ENCODE measurements around the gene CTTNBP2NL.
A peak's percentile ranks its signal among the peaks of the same experiment; 100 is the strongest.
"Not testable (repeated sequence)": the region's sequence is repeated elsewhere in the genome, so short reads cannot be mapped to it uniquely, and the experiment has no call there.

Gene CTTNBP2NL

GRCh38 chr1:112458756-112459155, 62.7 kb downstream of the CTTNBP2NL start:
- no peak for TF ChIP-seq CTCF (IDR thresholded peaks at IDR 0.05; ENCODE audit: low read depth, low read length)
- H3K4me3 ChIP-seq (ENCODE audit: low read depth, low read length) = no peak overlapping the region

DNA sequence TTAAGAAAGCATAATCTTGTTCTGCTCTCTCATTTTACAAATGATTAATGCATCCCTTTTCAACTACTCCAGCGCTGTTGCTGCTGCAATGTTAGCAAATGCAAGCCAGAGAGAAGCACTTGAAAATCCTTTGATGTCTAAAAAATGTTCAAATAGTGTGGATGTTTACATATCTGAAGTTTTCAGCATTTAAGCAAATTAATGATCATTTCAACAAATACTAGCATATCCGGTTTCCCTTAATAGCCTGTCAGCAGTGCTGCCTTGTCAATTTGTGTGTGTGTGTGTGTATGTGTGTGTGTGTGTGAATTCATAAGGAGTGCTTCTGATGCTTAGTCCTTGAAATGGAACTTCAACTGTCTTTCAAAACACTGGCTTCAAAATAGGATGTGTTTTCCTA, 64.6 kb downstream of the CTTNBP2NL start:
- no peak overlapping the region for H3K4me3 ChIP-seq (ENCODE audit: low read depth, low read length)
- TF ChIP-seq CTCF (IDR thresholded peaks at IDR 0.05; ENCODE audit: low read depth, low read length) = no peak

- TF ChIP-seq CTCF (IDR thresholded peaks at IDR 0.05; ENCODE audit: low read depth, low read length) = no peak
- no peak overlapping the region for H3K4me3 ChIP-seq (ENCODE audit: low read depth, low read length)
These were observed 65.3 kb downstream of the CTTNBP2NL start for GRCh38 chr1:112461200-112461871.

- TF ChIP-seq CTCF (IDR thresholded peaks at IDR 0.05; ENCODE audit: low read depth, low read length) = no peak
- H3K4me3 ChIP-seq (ENCODE audit: low read depth, low read length) = no peak overlapping the region
These were observed 66.9 kb downstream of the CTTNBP2NL start for GRCh38 chr1:112462953-112463279.

DNA sequence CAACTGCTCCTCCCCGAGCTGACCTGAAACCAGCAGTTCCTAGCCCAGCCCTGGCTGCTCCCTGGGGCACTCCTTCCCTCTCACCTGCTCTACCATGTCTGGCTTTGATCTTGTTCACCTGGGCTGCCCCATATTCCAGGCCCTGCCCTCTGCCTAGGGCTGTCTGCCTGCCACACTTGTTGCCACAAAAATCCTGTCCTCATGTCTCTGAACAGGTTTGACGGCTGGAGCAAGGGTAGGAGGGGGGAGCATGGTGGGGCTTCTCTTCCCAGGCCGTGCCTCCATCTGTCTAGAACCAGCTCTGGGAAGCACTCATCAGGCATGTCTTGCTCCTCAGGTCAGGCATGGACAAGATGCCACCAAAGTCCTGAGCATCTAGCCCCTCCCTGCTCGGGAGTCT, 68.5 kb downstream of the CTTNBP2NL start:
- no peak for TF ChIP-seq CTCF (IDR thresholded peaks at IDR 0.05; ENCODE audit: low read depth, low read length)
- no peak overlapping the region for H3K4me3 ChIP-seq (ENCODE audit: low read depth, low read length)

DNA sequence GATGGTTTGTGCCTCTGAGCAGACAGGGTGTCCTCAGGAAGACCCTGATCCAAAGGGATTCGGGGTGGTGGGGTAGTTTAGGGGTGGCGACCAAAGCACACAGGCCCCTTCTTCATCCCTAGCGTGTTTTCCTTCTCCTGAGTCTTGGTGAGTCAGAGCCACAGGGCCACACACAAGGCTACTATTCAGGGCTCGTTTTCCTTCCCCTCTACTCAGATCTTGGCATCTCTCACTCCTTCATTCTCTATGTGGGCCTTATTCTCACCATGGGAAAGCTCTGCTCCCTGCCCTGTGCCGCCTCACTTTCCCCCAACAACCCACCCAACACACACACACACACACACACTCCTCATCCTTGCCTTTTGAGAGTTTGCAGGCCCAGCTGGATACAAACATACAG, 69.1 kb downstream of the CTTNBP2NL start:
- no peak overlapping the region for H3K4me3 ChIP-seq (ENCODE audit: low read depth, low read length)
- no peak for TF ChIP-seq CTCF (IDR thresholded peaks at IDR 0.05; ENCODE audit: low read depth, low read length)

- peak; percentile 59 for TF ChIP-seq CTCF (IDR thresholded peaks at IDR 0.05; ENCODE audit: low read depth, low read length)
- peak overlapping the region; percentile 32 for H3K4me3 ChIP-seq (ENCODE audit: low read depth, low read length)
These were observed 70.2 kb downstream of the CTTNBP2NL start for GRCh38 chr1:112466078-112466660.

- not testable (repeated sequence) for H3K4me3 ChIP-seq (ENCODE audit: low read depth, low read length)
These were observed 74.3 kb downstream of the CTTNBP2NL start for GRCh38 chr1:112470324-112470723.
